LNCaP clone FGC (cell line): ENCODE measurements around the gene MTFR2.

Source experiments
- DNase-seq: peaks from one replicate; pipeline ENCODE4 v3.0.0-alpha.2; 2011; ENCODE audit warnings: low read depth
- H3K4me3 ChIP-seq: 2 replicates; pipeline ENCODE4 v1.5.1; 2011; ENCODE audit warnings: mild to moderate bottlenecking, low read depth, low read length, control low read depth
- CTCF ChIP-seq: IDR thresholded peaks from 2 replicates; pipeline ENCODE4 v1.5.1; 2012; ENCODE audit warnings: mild to moderate bottlenecking; ENCODE audit not compliant: control insufficient read depth, insufficient read depth; ENCODE audit errors: extremely low read depth

The MTFR2 gene

GRCh38 chr6:136249811-136250685 lies at the start of gene MTFR2:
TSS of gene MTFR2 (minus strand) at chr6:136250311. CDS start at chr6:136249099, 1,212 bp downstream.
- peak; percentile 99 for DNase-seq
- H3K4me3 ChIP-seq = peak within 1 kb of the TSS; percentile 64
- TF ChIP-seq CTCF = no peak

GRCh38 chr6:136294621-136295020 lies 44.5 kb upstream of the MTFR2 start:
- no peak for TF ChIP-seq CTCF
- H3K4me3 ChIP-seq = no peak overlapping the region
- DNase-seq = no peak

GRCh38 chr6:136290410-136291010 lies 40.4 kb upstream of the MTFR2 start:
- no peak for TF ChIP-seq CTCF
- DNase-seq = peak; percentile 80
- peak overlapping the region; percentile 68 for H3K4me3 ChIP-seq

- TF ChIP-seq CTCF = no peak
- DNase-seq = peak; percentile 97
- peak within 1 kb of the TSS; percentile 68 for H3K4me3 ChIP-seq
Measured at GRCh38 chr6:136289579-136290409, 39.7 kb upstream of the MTFR2 start, which contains the start of gene BCLAF1. TSS of gene BCLAF1 (minus strand) at chr6:136289846. CDS start at chr6:136279866, 9,980 bp downstream.

GRCh38 chr6:136289327-136289578 lies 39.1 kb upstream of the MTFR2 start:
- peak overlapping the region; percentile 68 for H3K4me3 ChIP-seq
- DNase-seq = peak; percentile 52
- TF ChIP-seq CTCF = no peak

- no peak for TF ChIP-seq CTCF
- peak overlapping the region; percentile 68 for H3K4me3 ChIP-seq
- peak; percentile 61 for DNase-seq
Measured at GRCh38 chr6:136288566-136289326, 38.6 kb upstream of the MTFR2 start.
